Smooth muscle cell (in vitro differentiated cells): ENCODE measurements around the gene RECK. TPM values are rescaled to one million over a fixed set of nuclear protein-coding genes. Genes with fewer than 3 reads are reported as not detected.

ENCODE experiments used
- DNase-seq: peaks from one replicate; lab custom pipeline; 2025; ENCODE audit not compliant: unreplicated experiment; lab: John Stamatoyannopoulos, UW
- H2AFZ ChIP-seq: fragments of 200-600 bp; sonication (generic); 2 replicates; pipeline ENCODE4 v1.6.0; 2016; ENCODE audit warnings: antibody characterized with exemption, low read depth, mild to moderate bottlenecking
- H3F3A ChIP-seq: fragments of 200-600 bp; sonication (generic); 2 replicates; pipeline ENCODE4 v1.6.0; 2017; ENCODE audit warnings: antibody characterized with exemption, low read depth
- H3K27ac ChIP-seq: fragments of 200-600 bp; sonication (generic); 2 replicates; pipeline ENCODE4 v1.5.1; 2016; ENCODE audit warnings: low read depth, mild to moderate bottlenecking
- H3K27me3 ChIP-seq: fragments of 200-600 bp; sonication (generic); 2 replicates; pipeline ENCODE4 v1.6.1; 2016; ENCODE audit warnings: low read depth, mild to moderate bottlenecking
- H3K36me3 ChIP-seq: fragments of 200-600 bp; sonication (generic); 2 replicates; pipeline ENCODE4 v1.5.1; 2016; ENCODE audit warnings: low read depth
- H3K4me1 ChIP-seq: fragments of 200-600 bp; sonication (generic); 2 replicates; pipeline ENCODE4 v1.5.1; 2016; ENCODE audit warnings: low read depth
- H3K4me2 ChIP-seq: fragments of 200-600 bp; sonication (generic); 2 replicates; pipeline ENCODE4 v1.6.0; 2016; ENCODE audit warnings: mild to moderate bottlenecking
- H3K4me3 ChIP-seq: fragments of 200-600 bp; sonication (generic); 2 replicates; pipeline ENCODE4 v1.5.1; 2016; ENCODE audit warnings: mild to moderate bottlenecking
- H3K79me2 ChIP-seq: fragments of 200-600 bp; sonication (generic); 2 replicates; pipeline ENCODE4 v1.6.0; 2016; ENCODE audit warnings: low read depth, mild to moderate bottlenecking
- H3K9ac ChIP-seq: fragments of 200-600 bp; sonication (generic); 2 replicates; pipeline ENCODE4 v1.6.0; 2016; ENCODE audit warnings: low read depth
- H3K9me3 ChIP-seq: fragments of 200-600 bp; sonication (generic); replicated peaks from 2 replicates; pipeline ENCODE4 v1.5.1; 2016; ENCODE audit warnings: low read depth
- H4K20me1 ChIP-seq: fragments of 200-600 bp; sonication (generic); 2 replicates; pipeline ENCODE4 v1.6.0; 2016; ENCODE audit warnings: low read depth
- WGBS: methylation state at CpG from one replicate; pipeline ENCODE4 v1.1.7; 2016; ENCODE audit warnings: low lambda C conversion rate; 5-methylcytosine and 5-hydroxymethylcytosine counted together
- polyA plus RNA-seq: library from polyadenylated mRNA; unstranded; fragments of >200 nt; fragmentation: Nextera tagmentation; extraction: Ambion mirVana; gene quantifications from 2 replicates; pipeline ENCODE4 v1.2.1, GENCODE V29; 2016
- total RNA-seq: library from RNA; depleted of rRNA; stranded (reverse); fragments of >200 nt; gene quantifications from 2 replicates; pipeline ENCODE4 v1.2.3, GENCODE V29; 2014
- TF ChIP-seq, protein P1 (sequence below): fragments of 200-600 bp; sonication (generic); IDR thresholded peaks from 2 replicates; pipeline ENCODE4 v1.5.1; 2017; ENCODE audit warnings: borderline replicate concordance, mild to moderate bottlenecking, antibody characterized with exemption; ENCODE audit not compliant: insufficient read depth, poor library complexity, severe bottlenecking

Gene RECK
- total and polyA plus RNA-seq, 2 experiments from 2014 or later, result 42.9 to 50.0 TPM

- Histone ChIP-seq H3K4me2 (peak overlapping the region; percentile 62), H3K27me3 (no peaks in the 10 kb centered on the region), H4K20me1 (no peaks in the 10 kb centered on the region), H3K9ac (peak overlapping the region; percentile 63), H3K4me3 (no peak overlapping the region), H2AFZ (no peak overlapping the region), H3K36me3 (no peaks in the 10 kb centered on the region), H3K4me1 (peaks cover 22% of the 10 kb centered on the region), H3F3A (peaks cover 32% of the 10 kb centered on the region), H3K79me2 (no peaks in the 10 kb centered on the region), H3K27ac (peak overlapping the region; percentile 95), H3K9me3 (no peaks in the 10 kb centered on the region)
- TF ChIP-seq, protein P1, sequence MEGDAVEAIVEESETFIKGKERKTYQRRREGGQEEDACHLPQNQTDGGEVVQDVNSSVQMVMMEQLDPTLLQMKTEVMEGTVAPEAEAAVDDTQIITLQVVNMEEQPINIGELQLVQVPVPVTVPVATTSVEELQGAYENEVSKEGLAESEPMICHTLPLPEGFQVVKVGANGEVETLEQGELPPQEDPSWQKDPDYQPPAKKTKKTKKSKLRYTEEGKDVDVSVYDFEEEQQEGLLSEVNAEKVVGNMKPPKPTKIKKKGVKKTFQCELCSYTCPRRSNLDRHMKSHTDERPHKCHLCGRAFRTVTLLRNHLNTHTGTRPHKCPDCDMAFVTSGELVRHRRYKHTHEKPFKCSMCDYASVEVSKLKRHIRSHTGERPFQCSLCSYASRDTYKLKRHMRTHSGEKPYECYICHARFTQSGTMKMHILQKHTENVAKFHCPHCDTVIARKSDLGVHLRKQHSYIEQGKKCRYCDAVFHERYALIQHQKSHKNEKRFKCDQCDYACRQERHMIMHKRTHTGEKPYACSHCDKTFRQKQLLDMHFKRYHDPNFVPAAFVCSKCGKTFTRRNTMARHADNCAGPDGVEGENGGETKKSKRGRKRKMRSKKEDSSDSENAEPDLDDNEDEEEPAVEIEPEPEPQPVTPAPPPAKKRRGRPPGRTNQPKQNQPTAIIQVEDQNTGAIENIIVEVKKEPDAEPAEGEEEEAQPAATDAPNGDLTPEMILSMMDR, result no peak
- DNase-seq, result no peak
- WGBS, result 8% methylated on average over 4 of the region's 4 CpGs
These were observed 65.4 kb downstream of the RECK start for GRCh38 chr9:36101916-36102741.

GRCh38 chr9:36102742-36103495, 66.2 kb downstream of the RECK start:
- no peak overlapping the region for H3K4me3 ChIP-seq
- H4K20me1 ChIP-seq, result no peaks in the 10 kb centered on the region
- H3K9me3 ChIP-seq, result no peaks in the 10 kb centered on the region
- H3K9ac ChIP-seq, result peak overlapping the region; percentile 10
- peak overlapping the region; percentile 95 for H3K27ac ChIP-seq
- TF ChIP-seq, protein P1, result peak; percentile 47
- H3K27me3 ChIP-seq, result no peaks in the 10 kb centered on the region
- 64% methylated on average over 10 of the region's 10 CpGs for WGBS
- no peaks in the 10 kb centered on the region for H3K79me2 ChIP-seq
- DNase-seq, result no peak
- no peak overlapping the region for H2AFZ ChIP-seq
- H3K4me2 ChIP-seq, result no peak overlapping the region
- no peaks in the 10 kb centered on the region for H3K36me3 ChIP-seq
- H3F3A ChIP-seq, result peaks cover 32% of the 10 kb centered on the region
- H3K4me1 ChIP-seq, result peaks cover 22% of the 10 kb centered on the region

GRCh38 chr9:36109071-36109470, 72.4 kb downstream of the RECK start:
- Histone ChIP-seq H3K4me3 (no peak overlapping the region), H3K36me3 (peaks cover 5% of the 10 kb centered on the region), H3K27me3 (no peaks in the 10 kb centered on the region), H2AFZ (no peak overlapping the region), H3F3A (no peaks in the 10 kb centered on the region), H3K4me1 (peaks cover 4% of the 10 kb centered on the region), H3K79me2 (no peaks in the 10 kb centered on the region), H3K27ac (no peak overlapping the region), H3K9me3 (no peaks in the 10 kb centered on the region), H3K4me2 (no peak overlapping the region), H4K20me1 (no peaks in the 10 kb centered on the region), H3K9ac (no peak overlapping the region)
- WGBS, result 31% methylated on average over 2 of the region's 2 CpGs
- TF ChIP-seq, protein P1, result no peak
- DNase-seq, result no peak
